Measurements from ENCODE around the gene ARX.

DNA sequence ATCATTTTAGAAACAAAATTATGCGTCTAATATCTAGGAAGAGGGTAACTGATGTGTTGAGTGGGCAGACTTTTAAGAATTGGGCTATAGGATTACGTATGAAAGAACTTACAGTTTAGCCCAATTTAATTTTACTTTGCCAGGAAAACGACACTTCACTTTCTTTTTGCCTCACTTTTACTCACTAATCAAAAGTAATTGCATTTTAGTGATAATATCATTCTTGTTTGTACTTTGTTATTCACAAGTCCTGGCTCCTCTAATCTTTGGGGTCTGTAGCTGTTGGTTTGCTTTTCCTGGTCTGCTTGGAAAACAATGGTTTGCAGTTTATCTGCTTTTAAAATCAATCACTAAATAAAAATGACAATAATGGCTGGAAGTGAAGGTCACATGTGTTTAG, 2.9 kb upstream of the ARX start:
- no peak for TF ChIP-seq POLR2A (IDR thresholded peaks at IDR 0.05)
- TF ChIP-seq, protein P1, sequence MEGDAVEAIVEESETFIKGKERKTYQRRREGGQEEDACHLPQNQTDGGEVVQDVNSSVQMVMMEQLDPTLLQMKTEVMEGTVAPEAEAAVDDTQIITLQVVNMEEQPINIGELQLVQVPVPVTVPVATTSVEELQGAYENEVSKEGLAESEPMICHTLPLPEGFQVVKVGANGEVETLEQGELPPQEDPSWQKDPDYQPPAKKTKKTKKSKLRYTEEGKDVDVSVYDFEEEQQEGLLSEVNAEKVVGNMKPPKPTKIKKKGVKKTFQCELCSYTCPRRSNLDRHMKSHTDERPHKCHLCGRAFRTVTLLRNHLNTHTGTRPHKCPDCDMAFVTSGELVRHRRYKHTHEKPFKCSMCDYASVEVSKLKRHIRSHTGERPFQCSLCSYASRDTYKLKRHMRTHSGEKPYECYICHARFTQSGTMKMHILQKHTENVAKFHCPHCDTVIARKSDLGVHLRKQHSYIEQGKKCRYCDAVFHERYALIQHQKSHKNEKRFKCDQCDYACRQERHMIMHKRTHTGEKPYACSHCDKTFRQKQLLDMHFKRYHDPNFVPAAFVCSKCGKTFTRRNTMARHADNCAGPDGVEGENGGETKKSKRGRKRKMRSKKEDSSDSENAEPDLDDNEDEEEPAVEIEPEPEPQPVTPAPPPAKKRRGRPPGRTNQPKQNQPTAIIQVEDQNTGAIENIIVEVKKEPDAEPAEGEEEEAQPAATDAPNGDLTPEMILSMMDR (IDR thresholded peaks at IDR 0.05) = no peak
- TF ChIP-seq EP300 (IDR thresholded peaks at IDR 0.05) = no peak

All from ovary (tissue), 3 donors.